Mucosa of descending colon (tissue), 3 donors: ENCODE measurements around the gene DCAF15. TPM values are rescaled to one million over a fixed set of nuclear protein-coding genes. Genes with fewer than 3 reads are reported as not detected.

ENCODE experiments used
- ATAC-seq: fragments of 200-7000 bp; cut with Tn5 transposase; one replicate; pipeline ENCODE4 v1.9.1; 2020; ENCODE audit warnings: mild to moderate bottlenecking, moderate library complexity
- DNase-seq, 3 donors: peaks; one replicate each; pipeline ENCODE4 v3.0.0-alpha.2; 2020
- H3K36me3 ChIP-seq: fragments of 200-600 bp; one replicate; pipeline ENCODE4 v1.8.0; 2021; ENCODE audit warnings: low read depth, mild to moderate bottlenecking
- H3K4me1 ChIP-seq: fragments of 200-600 bp; one replicate; pipeline ENCODE4 v1.8.0; 2021; ENCODE audit warnings: low read depth, mild to moderate bottlenecking
- H3K4me3 ChIP-seq: fragments of 200-600 bp; one replicate; pipeline ENCODE4 v1.8.0; 2021; ENCODE audit warnings: mild to moderate bottlenecking
- H3K9me3 ChIP-seq: fragments of 200-600 bp; one replicate; pipeline ENCODE4 v1.8.0; 2021; ENCODE audit warnings: mild to moderate bottlenecking
- CTCF ChIP-seq: fragments of 200-600 bp; IDR thresholded peaks from one replicate; pipeline ENCODE4 v1.8.0; 2022; ENCODE audit warnings: antibody characterized with exemption, mild to moderate bottlenecking
- intact Hi-C, 2 donors: fragments of 100-400 bp; cut with DNase I in 1 of 2; cut with micrococcal nuclease in 1 of 2; formaldehyde crosslinking; loops; one replicate each; pipeline versions ENCODE4 v1.11.0 to v1.11.1; 2022; cut with DNase I, micrococcal nuclease
- total RNA-seq, 3 donors: library from RNA; stranded (reverse); fragmentation: NEBNext Ultra II Directional in 2 of 3; extraction: Animal tissue kit (Norgen Biotek cat#: 25700) in 2 of 3; gene quantifications; one replicate each; pipeline versions ENCODE4 v1.2.1 to v1.2.4, GENCODE V29; 2021 to 2023
- donor health status: DM: no; HTN: no; CAD: no; lungs with moderate emphysema.
- donor health status: DM: no; HTN: no; CAD: no.
- donor health status: DM: no; HTN: yes; CAD: no.

The DCAF15 gene
- total RNA-seq, 3 donors from 2014 or later = 26.4 to 35.2 (median 34.7) TPM

GRCh38 chr19:13981021-13981420 is 28.7 kb downstream of the DCAF15 start:
- H3K4me1 ChIP-seq = peaks cover 8% of the 10 kb centered on the region
- H3K9me3 ChIP-seq = no peaks in the 10 kb centered on the region
- intact Hi-C loops = no loop called here
- no peaks in the 10 kb centered on the region for H3K36me3 ChIP-seq
- ATAC-seq (no peak), DNase-seq (no peak)
- no peak for TF ChIP-seq CTCF
- H3K4me3 ChIP-seq = no peak overlapping the region

- no peak for DNase-seq
- Histone ChIP-seq H3K36me3 (no peaks in the 10 kb centered on the region), H3K4me1 (peaks cover 10% of the 10 kb centered on the region), H3K4me3 (no peak overlapping the region), H3K9me3 (no peaks in the 10 kb centered on the region)
- ATAC-seq = no peak
- intact Hi-C loops = no loop called here
- no peak for TF ChIP-seq CTCF
These were observed 29.2 kb downstream of the DCAF15 start for GRCh38 chr19:13981467-13981866.

- ATAC-seq (no peak), DNase-seq (peak in 1 of 3 donors; percentile 48)
- Histone ChIP-seq H3K9me3 (no peaks in the 10 kb centered on the region), H3K4me3 (no peak overlapping the region), H3K36me3 (no peaks in the 10 kb centered on the region), H3K4me1 (peaks cover 10% of the 10 kb centered on the region)
- intact Hi-C loops = no loop called here
- no peak for TF ChIP-seq CTCF
These were observed 29.7 kb downstream of the DCAF15 start for GRCh38 chr19:13981988-13982501.

GRCh38 chr19:13982773-13983172 is 30.5 kb downstream of the DCAF15 start:
- Histone ChIP-seq H3K4me1 (peaks cover 10% of the 10 kb centered on the region), H3K9me3 (no peaks in the 10 kb centered on the region), H3K4me3 (no peak overlapping the region), H3K36me3 (no peaks in the 10 kb centered on the region)
- no peak for ATAC-seq
- no peak for DNase-seq
- no peak for TF ChIP-seq CTCF
- intact Hi-C loops = no loop called here

GRCh38 chr19:13983213-13983889 is 31.0 kb downstream of the DCAF15 start:
- intact Hi-C loops = no loop called here
- no peak for TF ChIP-seq CTCF
- peaks cover 10% of the 10 kb centered on the region for H3K4me1 ChIP-seq
- H3K36me3 ChIP-seq = no peaks in the 10 kb centered on the region
- no peak overlapping the region for H3K4me3 ChIP-seq
- no peaks in the 10 kb centered on the region for H3K9me3 ChIP-seq
- ATAC-seq = no peak
- peak in 1 of 3 donors; percentile 80 for DNase-seq
